HepG2 (cell line): Measurements from ENCODE around the gene WDHD1. TPM values are rescaled to one million over a fixed set of nuclear protein-coding genes. Genes with fewer than 3 reads are reported as not detected.

Experiments
- GTF3A ChIP-seq: sonication (generic); formaldehyde crosslinking; conservative IDR thresholded peaks from 2 replicates; pipeline ENCODE4 v1.4.0; 2020; ENCODE audit warnings: mild to moderate bottlenecking, missing genetic modification reagents
- KLF9 ChIP-seq: IDR thresholded peaks from 2 replicates; pipeline ENCODE4 v1.6.1; 2016; ENCODE audit warnings: low read depth
- MIER3 ChIP-seq: IDR thresholded peaks from 2 replicates; pipeline ENCODE4 v1.6.1; 2016; ENCODE audit warnings: missing compliant biosample characterization, borderline replicate concordance
- NCOA5 ChIP-seq: sonication (generic); formaldehyde crosslinking; IDR thresholded peaks from 2 replicates; pipeline ENCODE4 v1.4.0; 2020; ENCODE audit warnings: missing genetic modification reagents
- SP2 ChIP-seq: sonication (generic); formaldehyde crosslinking; IDR thresholded peaks from 2 replicates; pipeline ENCODE4 v1.5.1; 2020; ENCODE audit warnings: mild to moderate bottlenecking, missing genetic modification reagents
- SPEN ChIP-seq: sonication (generic); formaldehyde crosslinking; IDR thresholded peaks from 2 replicates; pipeline ENCODE4 v1.5.1; 2020; ENCODE audit warnings: low read depth, mild to moderate bottlenecking, missing genetic modification reagents
- TARDBP ChIP-seq: sonication (generic); formaldehyde crosslinking; IDR thresholded peaks from 2 replicates; pipeline ENCODE4 v1.8.0; 2022; ENCODE audit warnings: mild to moderate bottlenecking, missing genetic modification reagents
- TBL1XR1 ChIP-seq: fragments of 150-350 bp; IDR thresholded peaks from 2 replicates; pipeline ENCODE4 v1.6.1; 2014; ENCODE audit warnings: borderline replicate concordance, low read length; ENCODE audit not compliant: partially characterized antibody
- ZNF564 ChIP-seq: sonication (generic); formaldehyde crosslinking; IDR thresholded peaks from 2 replicates; pipeline ENCODE4 v1.8.1; 2023; ENCODE audit warnings: mild to moderate bottlenecking, missing genetic modification reagents
- ZNF749 ChIP-seq: sonication (generic); formaldehyde crosslinking; IDR thresholded peaks from 2 replicates; pipeline ENCODE4 v1.8.0; 2022; ENCODE audit warnings: mild to moderate bottlenecking, missing genetic modification reagents, moderate library complexity, borderline replicate concordance
- polyA plus RNA-seq, 8 experiments: library from polyadenylated mRNA; depleted of rRNA in 3 of 8; stranded (reverse) in 7 of 8; unstranded in 1 of 8; fragments of >200 nt; fragmentation: Illumina TruSeq in 4 of 8; extraction: Trizol in 4 of 8; gene quantifications; 2 replicates each; pipeline versions ENCODE4 v1.2.1 to v1.2.3, GENCODE V29; 2011 to 2016; ENCODE audit warnings: low read depth in 4 of 8, missing spikeins in 1 of 8, mixed read lengths in 1 of 8; ENCODE audit not compliant: insufficient read depth in 1 of 8
- total RNA-seq, 5 experiments: library from RNA; depleted of rRNA; stranded (reverse); fragments of >200 nt; fragmentation: Illumina TruSeq; extraction: Trizol; gene quantifications; 2 replicates each; pipeline ENCODE4 v1.2.3, GENCODE V29; 2016; ENCODE audit warnings: low read depth in 1 of 5
- TF ChIP-seq, protein P1 (sequence below): sonication (generic); formaldehyde crosslinking; IDR thresholded peaks from 2 replicates; pipeline ENCODE4 v1.4.0; 2020; ENCODE audit warnings: mild to moderate bottlenecking, missing genetic modification reagents
- TF ChIP-seq, protein P2 (sequence below): sonication (generic); formaldehyde crosslinking; IDR thresholded peaks from 2 replicates; pipeline ENCODE4 v1.5.0; 2020; ENCODE audit warnings: mild to moderate bottlenecking, missing genetic modification reagents, borderline replicate concordance
- TF ChIP-seq, protein P3 (sequence below): sonication (generic); formaldehyde crosslinking; IDR thresholded peaks from 2 replicates; pipeline ENCODE4 v1.5.1; 2020; ENCODE audit warnings: missing genetic modification reagents, mild to moderate bottlenecking, borderline replicate concordance
- TF ChIP-seq, protein P4 (sequence below): sonication (generic); formaldehyde crosslinking; IDR thresholded peaks from 2 replicates; pipeline ENCODE4 v1.9.0; 2021; ENCODE audit warnings: missing genetic modification reagents, borderline replicate concordance
- TF ChIP-seq, protein P5 (sequence below): conservative IDR thresholded peaks from 2 replicates; pipeline ENCODE4 v1.6.1; 2018; ENCODE audit warnings: missing genetic modification reagents

The WDHD1 gene
- total and polyA plus RNA-seq, 2 of the 13 experiments (the other 11 are each of a cell fraction or from before 2014, with no cell fraction given) = 5.5 to 27.5 TPM

DNA sequence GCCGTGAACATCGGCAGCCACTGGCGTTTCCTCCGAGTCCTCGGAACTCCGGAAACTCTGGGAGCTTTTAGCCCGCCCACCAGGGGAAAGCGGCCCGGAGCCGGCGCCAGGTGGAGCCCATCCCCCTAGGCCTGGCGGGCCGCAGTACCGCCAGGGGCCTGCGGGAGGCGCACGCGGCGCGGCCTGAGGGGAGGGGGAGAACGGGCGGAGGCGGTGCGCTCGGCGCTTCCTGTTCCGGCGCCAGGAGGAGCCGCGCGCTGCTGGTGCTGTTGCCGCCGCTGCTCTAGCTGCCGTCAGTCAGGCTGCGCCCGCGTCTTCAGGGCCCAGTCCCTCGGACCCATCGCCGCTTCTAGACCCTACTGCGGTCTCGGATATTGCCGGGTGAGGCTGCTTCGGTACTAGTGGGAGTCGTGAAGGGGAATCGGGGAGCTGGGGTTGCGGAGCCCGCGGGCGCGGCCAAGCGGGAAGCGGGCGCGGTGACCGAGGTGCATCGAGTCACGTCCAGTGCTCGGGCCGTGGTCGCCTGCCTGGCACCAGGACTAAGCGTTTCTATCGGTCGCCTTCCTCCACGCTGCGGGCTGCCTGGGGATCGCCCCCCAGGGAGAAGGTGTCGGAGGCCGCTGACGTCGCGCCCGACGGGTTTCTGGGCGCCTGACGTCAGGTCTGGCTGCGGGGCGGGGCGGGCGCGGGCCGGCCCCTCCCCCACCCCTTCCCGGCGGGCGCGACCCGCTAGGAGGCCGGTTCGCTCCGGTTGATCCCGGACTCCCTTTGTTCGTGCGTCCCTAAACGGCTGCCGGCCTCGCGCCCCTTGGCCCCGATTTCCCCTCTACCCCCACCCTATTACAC is 24.7 kb upstream of the WDHD1 start, which contains the start of gene MAPK1IP1L (continued):
- TF ChIP-seq SPEN (CRISPR knock-in tag) (peak; percentile 92), MIER3 (peak; percentile 87), GTF3A (CRISPR knock-in tag) (peak; percentile 89), ZNF749 (CRISPR knock-in tag) (peak; percentile 85), TBL1XR1 (peak; percentile 69), ZNF564 (CRISPR knock-in tag) (peak; percentile 22; the same call in 1 of the 2 replicates), SP2 (CRISPR knock-in tag) (peak; percentile 78), TARDBP (CRISPR knock-in tag) (peak; percentile 97), NCOA5 (no peak), KLF9 (no peak; the same call in 1 of the 2 replicates)
- TF ChIP-seq, protein P1, sequence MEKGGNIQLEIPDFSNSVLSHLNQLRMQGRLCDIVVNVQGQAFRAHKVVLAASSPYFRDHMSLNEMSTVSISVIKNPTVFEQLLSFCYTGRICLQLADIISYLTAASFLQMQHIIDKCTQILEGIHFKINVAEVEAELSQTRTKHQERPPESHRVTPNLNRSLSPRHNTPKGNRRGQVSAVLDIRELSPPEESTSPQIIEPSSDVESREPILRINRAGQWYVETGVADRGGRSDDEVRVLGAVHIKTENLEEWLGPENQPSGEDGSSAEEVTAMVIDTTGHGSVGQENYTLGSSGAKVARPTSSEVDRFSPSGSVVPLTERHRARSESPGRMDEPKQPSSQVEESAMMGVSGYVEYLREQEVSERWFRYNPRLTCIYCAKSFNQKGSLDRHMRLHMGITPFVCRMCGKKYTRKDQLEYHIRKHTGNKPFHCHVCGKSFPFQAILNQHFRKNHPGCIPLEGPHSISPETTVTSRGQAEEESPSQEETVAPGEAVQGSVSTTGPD (CRISPR knock-in tag) = no peak
- TF ChIP-seq, protein P2, sequence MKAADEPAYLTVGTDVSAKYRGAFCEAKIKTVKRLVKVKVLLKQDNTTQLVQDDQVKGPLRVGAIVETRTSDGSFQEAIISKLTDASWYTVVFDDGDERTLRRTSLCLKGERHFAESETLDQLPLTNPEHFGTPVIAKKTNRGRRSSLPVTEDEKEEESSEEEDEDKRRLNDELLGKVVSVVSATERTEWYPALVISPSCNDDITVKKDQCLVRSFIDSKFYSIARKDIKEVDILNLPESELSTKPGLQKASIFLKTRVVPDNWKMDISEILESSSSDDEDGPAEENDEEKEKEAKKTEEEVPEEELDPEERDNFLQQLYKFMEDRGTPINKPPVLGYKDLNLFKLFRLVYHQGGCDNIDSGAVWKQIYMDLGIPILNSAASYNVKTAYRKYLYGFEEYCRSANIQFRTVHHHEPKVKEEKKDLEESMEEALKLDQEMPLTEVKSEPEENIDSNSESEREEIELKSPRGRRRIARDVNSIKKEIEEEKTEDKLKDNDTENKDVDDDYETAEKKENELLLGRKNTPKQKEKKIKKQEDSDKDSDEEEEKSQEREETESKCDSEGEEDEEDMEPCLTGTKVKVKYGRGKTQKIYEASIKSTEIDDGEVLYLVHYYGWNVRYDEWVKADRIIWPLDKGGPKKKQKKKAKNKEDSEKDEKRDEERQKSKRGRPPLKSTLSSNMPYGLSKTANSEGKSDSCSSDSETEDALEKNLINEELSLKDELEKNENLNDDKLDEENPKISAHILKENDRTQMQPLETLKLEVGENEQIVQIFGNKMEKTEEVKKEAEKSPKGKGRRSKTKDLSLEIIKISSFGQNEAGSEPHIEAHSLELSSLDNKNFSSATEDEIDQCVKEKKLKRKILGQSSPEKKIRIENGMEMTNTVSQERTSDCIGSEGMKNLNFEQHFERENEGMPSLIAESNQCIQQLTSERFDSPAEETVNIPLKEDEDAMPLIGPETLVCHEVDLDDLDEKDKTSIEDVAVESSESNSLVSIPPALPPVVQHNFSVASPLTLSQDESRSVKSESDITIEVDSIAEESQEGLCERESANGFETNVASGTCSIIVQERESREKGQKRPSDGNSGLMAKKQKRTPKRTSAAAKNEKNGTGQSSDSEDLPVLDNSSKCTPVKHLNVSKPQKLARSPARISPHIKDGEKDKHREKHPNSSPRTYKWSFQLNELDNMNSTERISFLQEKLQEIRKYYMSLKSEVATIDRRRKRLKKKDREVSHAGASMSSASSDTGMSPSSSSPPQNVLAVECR (CRISPR knock-in tag) = peak; percentile 98
- TF ChIP-seq, protein P3, sequence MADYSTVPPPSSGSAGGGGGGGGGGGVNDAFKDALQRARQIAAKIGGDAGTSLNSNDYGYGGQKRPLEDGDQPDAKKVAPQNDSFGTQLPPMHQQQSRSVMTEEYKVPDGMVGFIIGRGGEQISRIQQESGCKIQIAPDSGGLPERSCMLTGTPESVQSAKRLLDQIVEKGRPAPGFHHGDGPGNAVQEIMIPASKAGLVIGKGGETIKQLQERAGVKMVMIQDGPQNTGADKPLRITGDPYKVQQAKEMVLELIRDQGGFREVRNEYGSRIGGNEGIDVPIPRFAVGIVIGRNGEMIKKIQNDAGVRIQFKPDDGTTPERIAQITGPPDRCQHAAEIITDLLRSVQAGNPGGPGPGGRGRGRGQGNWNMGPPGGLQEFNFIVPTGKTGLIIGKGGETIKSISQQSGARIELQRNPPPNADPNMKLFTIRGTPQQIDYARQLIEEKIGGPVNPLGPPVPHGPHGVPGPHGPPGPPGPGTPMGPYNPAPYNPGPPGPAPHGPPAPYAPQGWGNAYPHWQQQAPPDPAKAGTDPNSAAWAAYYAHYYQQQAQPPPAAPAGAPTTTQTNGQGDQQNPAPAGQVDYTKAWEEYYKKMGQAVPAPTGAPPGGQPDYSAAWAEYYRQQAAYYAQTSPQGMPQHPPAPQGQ (CRISPR knock-in tag) = no peak
- TF ChIP-seq, protein P4, sequence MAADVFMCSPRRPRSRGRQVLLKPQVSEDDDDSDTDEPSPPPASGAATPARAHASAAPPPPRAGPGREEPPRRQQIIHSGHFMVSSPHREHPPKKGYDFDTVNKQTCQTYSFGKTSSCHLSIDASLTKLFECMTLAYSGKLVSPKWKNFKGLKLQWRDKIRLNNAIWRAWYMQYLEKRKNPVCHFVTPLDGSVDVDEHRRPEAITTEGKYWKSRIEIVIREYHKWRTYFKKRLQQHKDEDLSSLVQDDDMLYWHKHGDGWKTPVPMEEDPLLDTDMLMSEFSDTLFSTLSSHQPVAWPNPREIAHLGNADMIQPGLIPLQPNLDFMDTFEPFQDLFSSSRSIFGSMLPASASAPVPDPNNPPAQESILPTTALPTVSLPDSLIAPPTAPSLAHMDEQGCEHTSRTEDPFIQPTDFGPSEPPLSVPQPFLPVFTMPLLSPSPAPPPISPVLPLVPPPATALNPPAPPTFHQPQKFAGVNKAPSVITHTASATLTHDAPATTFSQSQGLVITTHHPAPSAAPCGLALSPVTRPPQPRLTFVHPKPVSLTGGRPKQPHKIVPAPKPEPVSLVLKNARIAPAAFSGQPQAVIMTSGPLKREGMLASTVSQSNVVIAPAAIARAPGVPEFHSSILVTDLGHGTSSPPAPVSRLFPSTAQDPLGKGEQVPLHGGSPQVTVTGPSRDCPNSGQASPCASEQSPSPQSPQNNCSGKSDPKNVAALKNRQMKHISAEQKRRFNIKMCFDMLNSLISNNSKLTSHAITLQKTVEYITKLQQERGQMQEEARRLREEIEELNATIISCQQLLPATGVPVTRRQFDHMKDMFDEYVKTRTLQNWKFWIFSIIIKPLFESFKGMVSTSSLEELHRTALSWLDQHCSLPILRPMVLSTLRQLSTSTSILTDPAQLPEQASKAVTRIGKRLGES = no peak
- TF ChIP-seq, protein P5, sequence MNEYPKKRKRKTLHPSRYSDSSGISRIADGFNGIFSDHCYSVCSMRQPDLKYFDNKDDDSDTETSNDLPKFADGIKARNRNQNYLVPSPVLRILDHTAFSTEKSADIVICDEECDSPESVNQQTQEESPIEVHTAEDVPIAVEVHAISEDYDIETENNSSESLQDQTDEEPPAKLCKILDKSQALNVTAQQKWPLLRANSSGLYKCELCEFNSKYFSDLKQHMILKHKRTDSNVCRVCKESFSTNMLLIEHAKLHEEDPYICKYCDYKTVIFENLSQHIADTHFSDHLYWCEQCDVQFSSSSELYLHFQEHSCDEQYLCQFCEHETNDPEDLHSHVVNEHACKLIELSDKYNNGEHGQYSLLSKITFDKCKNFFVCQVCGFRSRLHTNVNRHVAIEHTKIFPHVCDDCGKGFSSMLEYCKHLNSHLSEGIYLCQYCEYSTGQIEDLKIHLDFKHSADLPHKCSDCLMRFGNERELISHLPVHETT (CRISPR knock-in tag) = peak; percentile 74
